Forelimb muscle (tissue), 1 donor: ENCODE measurements around the gene TLX1. TPM values are rescaled to one million over a fixed set of nuclear protein-coding genes. Genes with fewer than 3 reads are reported as not detected.

Experiments
- DNase-seq: peaks from one replicate; pipeline ENCODE4 v3.0.0-alpha.2; 2013; ENCODE audit warnings: low read depth
- polyA plus RNA-seq: library from polyadenylated mRNA; unstranded; fragments of 120-200 nt; gene quantifications from one replicate; pipeline ENCODE4 v1.2.1, GENCODE V29; 2013; ENCODE audit not compliant: insufficient read length

Gene TLX1
- polyA plus RNA-seq, 1 donor = not detected

- no peak for DNase-seq
Measured at GRCh38 chr10:101112799-101113594, 18.1 kb upstream of the TLX1 start.

DNA sequence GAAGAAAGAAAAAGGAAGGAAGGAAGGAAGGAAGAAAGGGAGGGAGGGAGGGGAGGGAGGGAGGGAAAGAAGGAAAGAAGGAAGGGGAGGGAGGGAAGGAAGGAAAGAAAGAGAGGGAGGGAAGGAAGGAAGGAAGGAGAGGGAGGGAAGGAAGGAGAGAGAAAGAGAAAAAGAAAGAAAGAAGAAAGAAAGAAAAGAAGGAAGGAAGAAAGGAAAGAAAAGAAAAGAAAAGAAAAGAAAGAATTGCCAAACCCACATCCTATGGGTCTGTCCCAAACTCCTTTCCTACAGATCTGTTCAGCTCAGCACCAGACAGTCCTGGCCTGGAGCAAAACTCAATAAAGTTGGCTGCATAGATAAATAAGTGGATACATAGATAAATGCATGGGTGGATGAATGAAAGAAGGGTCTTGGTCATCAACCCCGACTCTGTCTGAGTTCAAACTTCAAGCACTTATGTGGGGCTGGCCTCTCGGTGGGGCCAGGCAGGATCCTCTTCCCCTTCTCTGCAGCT, 17.2 kb upstream of the TLX1 start:
- no peak for DNase-seq

DNA sequence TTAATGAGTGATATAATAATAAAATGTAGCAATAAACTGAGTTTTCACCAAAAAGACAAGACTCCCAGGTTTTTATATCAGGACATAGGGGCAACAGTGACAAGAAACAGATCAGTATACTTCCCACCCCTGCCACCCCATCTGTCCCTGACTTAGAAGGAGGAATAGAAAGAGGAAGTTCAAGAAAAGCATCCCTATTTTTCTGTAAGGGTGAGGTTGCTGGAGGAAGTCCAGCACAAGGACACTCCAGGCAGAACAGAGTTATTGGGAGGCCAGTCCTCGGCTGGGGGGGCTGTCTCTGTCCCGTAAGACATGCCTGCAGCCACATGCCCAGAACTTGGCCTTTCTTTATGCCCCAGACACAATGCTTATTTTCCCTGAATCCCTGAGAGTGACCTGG, 16.5 kb upstream of the TLX1 start:
- no peak for DNase-seq

DNA sequence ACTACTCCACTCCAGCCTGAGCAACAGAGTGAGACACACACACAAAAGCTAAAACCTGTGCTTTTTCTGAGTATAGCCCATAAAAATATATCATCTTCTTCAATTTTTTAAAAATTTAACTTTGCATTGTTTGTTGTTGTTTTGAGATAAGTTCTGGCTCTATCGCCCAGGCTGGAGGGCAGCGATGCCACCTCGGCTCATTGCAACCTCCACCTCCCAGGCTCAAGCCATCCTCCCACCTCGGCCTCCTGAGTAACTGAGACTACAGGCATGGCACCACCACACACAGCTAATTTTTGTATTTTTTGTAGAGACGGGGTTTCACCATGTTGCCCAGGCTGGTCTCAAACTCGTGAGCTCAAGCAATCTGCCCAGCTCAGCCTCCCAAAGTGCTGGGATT, 14.3 kb upstream of the TLX1 start:
- no peak for DNase-seq

DNA sequence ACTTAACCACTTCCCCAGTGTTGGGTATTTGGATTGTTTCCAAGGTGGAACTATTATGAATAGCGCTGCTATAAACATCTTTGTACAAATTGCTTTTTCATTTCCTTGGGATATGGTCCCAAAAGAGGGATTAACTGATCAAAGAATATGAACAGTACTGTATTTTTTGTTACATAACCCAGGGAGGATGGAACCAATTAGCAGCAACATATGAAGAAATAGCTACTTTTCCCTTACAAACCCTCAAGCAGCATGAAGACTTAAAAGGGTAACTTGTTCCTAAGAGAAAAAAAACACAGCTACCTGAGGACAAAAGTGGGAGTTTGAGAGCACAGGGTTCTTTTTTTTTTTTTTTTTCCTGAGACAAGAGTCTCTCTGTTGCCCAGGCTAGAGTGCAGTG, 13.1 kb upstream of the TLX1 start:
- DNase-seq = no peak

GRCh38 chr10:101120520-101120883, 10.6 kb upstream of the TLX1 start:
- no peak for DNase-seq

- DNase-seq = no peak
Measured at GRCh38 chr10:101120884-101121653, 10.0 kb upstream of the TLX1 start.

GRCh38 chr10:101121654-101122031, 9.5 kb upstream of the TLX1 start:
- DNase-seq = no peak

GRCh38 chr10:101122270-101123084, 8.6 kb upstream of the TLX1 start:
- no peak for DNase-seq

DNA sequence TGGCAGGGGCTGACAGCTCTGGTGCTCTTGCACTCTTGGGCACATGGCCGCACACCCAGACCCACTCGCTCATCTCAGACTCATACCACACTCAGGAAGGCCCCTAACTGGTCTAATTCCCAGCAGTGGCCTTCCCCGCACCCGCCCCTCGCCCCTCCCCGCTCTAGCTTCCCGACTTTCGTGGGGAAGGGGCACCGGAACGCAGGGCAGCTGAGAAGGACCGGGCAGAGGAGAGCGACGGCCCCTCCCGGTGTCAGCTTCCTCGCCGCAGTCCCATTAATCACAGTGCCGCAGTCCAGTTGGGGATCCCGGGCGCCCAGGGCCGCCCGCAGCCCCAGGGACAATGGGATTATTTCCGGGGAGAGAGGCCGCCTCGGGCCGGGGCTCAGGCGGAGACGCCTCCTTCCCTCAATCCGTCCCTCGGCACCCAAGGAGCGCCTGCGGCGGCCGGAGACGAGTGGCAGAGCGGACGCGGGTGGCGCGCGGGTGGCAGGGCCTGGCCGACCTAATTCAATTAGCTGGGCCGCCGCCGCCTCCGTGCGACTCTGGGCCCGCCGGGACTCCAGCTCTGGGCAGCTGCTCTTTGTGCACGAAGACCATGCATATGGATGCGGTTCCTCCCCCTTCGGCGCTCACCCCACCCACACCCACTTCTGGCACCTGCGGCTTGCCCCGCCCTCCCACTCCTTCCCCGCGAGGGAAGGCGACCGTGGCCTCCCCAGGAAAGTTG, 7.8 kb upstream of the TLX1 start:
- no peak for DNase-seq

- no peak for DNase-seq
Measured at GRCh38 chr10:101123815-101124617, 7.1 kb upstream of the TLX1 start.

- DNase-seq = no peak
Measured at GRCh38 chr10:101124933-101125332, 6.2 kb upstream of the TLX1 start.

DNA sequence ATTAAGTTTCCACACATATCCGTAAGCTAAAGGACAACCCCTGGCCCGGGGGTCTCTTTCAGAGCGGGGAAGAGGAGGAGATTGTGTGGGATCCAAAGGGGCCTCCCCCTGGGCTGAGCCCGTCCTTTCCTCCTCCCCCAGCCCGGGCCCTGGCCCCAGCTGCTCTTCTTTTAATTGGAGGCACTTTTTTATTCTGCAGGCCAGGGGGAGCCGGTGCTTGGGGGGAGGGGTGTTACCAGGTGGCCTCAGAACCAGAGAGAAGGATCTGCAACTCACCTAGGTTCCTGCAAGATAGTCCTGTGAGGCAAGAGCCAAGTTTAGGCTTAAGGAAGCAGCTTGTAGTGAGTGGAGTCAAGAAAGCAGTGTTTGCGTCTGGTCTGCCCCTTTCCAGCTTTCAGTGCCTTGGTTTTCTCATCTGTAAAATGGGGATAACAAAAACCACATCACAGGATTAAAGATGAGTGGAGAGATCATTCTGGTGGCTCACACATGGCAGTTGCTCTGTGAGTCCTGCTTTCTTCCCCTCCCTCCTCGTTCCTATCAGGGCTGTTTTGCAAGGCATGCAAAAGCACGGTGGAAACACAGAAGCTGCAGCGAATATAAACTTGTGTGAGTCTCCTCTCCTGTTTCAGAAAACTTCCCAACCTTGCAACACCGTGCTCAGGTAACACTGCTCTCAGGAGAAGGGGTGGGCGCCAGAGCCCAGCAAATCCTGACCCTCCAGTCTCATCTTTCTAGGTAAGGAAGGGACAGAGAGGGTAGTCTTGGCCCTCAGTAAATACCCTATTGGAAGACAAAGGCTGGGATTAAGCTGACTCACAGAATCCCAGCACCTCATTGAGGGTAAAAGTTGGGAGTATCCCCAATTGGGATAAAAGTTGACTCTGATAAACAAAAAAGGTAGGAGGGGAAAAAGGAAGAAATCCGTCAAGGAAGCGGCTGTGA, 4.1 kb upstream of the TLX1 start:
- DNase-seq = no peak

- DNase-seq = no peak
Measured at GRCh38 chr10:101130141-101130540, 959 bp upstream of the TLX1 start.

DNA sequence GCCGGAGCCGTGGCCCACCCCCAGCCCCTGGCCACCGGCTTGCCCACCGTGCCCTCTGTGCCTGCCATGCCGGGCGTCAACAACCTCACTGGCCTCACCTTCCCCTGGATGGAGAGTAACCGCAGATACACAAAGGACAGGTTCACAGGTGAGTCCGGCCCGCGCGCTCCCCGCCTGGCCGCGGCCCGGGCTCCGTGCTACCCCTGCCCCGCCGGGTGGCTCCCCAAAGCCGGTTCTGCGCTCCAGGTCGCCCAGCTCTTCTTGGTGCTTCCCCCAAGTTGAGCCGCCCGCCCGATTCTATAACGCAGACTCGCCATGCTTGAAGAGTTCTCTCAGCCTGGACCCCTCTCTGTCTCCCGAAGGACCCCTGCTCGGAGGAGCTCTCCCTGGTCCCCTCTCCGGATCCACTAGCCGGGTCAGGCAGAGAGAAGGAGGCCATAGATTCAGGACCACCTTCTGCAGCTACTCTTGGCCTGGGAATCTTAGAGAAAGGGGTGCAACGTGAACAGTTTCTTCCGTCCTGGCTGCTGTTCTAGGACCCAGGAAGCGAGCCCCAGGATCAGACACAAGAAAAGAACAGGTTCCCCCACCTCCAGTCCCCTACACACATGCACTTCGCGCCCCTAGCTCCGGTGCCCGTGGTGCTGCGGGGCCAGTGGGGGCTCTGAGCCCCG, 999 bp downstream of the TLX1 start:
- DNase-seq = no peak

GRCh38 chr10:101132636-101133473, 1.8 kb downstream of the TLX1 start:
- no peak for DNase-seq

GRCh38 chr10:101133489-101134298, 2.6 kb downstream of the TLX1 start:
- no peak for DNase-seq
